ENCODE data around the gene COPG1.

Gene COPG1

GRCh38 chr3:129305592-129306091 is 56.2 kb downstream of the COPG1 start:
- no peaks in the 10 kb centered on the region; the same call in 1 of the 2 replicates for H3F3A ChIP-seq (ENCODE audit: insufficient read depth, low read length)
- no peaks in the 10 kb centered on the region for H3K27me3 ChIP-seq (ENCODE audit: insufficient read depth, low read length)
- no peak overlapping the region for H3K9ac ChIP-seq (ENCODE audit: low read length)
- peak overlapping the region; percentile 48 for H3K27ac ChIP-seq (ENCODE audit: low read depth, low read length, poor library complexity, severe bottlenecking)
- peaks cover 7% of the 10 kb centered on the region for H3K4me1 ChIP-seq (ENCODE audit: insufficient read depth, low read length, severe bottlenecking)
- H3K9me2 ChIP-seq (ENCODE audit: low read depth, low read length), result no peaks in the 10 kb centered on the region
- H4K20me1 ChIP-seq (ENCODE audit: insufficient read depth, low read length), result no peaks in the 10 kb centered on the region
- H2AFZ ChIP-seq (ENCODE audit: low read length), result no peak overlapping the region
- TF ChIP-seq, protein P1, sequence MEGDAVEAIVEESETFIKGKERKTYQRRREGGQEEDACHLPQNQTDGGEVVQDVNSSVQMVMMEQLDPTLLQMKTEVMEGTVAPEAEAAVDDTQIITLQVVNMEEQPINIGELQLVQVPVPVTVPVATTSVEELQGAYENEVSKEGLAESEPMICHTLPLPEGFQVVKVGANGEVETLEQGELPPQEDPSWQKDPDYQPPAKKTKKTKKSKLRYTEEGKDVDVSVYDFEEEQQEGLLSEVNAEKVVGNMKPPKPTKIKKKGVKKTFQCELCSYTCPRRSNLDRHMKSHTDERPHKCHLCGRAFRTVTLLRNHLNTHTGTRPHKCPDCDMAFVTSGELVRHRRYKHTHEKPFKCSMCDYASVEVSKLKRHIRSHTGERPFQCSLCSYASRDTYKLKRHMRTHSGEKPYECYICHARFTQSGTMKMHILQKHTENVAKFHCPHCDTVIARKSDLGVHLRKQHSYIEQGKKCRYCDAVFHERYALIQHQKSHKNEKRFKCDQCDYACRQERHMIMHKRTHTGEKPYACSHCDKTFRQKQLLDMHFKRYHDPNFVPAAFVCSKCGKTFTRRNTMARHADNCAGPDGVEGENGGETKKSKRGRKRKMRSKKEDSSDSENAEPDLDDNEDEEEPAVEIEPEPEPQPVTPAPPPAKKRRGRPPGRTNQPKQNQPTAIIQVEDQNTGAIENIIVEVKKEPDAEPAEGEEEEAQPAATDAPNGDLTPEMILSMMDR (IDR thresholded peaks at IDR 0.05; ENCODE audit: low read length), result no peak
- no peak for TF ChIP-seq EZH2 (IDR thresholded peaks at IDR 0.05; ENCODE audit: borderline replicate concordance, low read length)
- no peak overlapping the region for H3K4me2 ChIP-seq (ENCODE audit: low read length)
- H3K4me3 ChIP-seq (ENCODE audit: low read depth, low read length, poor library complexity, severe bottlenecking), result no peak overlapping the region
- no peaks in the 10 kb centered on the region for H3K9me3 ChIP-seq (ENCODE audit: low read length)
- no peaks in the 10 kb centered on the region for H3K79me2 ChIP-seq (ENCODE audit: insufficient read depth, low read length)
- H3K36me3 ChIP-seq (ENCODE audit: insufficient read depth, low read length), result peaks cover 61% of the 10 kb centered on the region

GRCh38 chr3:129308636-129309035 is 59.2 kb downstream of the COPG1 start:
- no peaks in the 10 kb centered on the region for H3K9me3 ChIP-seq (ENCODE audit: low read length)
- H3F3A ChIP-seq (ENCODE audit: insufficient read depth, low read length), result 0 out of 2 replicates have a peak, but pooled peaks cover 7% of the 10 kb centered on the region
- peaks cover 7% of the 10 kb centered on the region for H3K4me1 ChIP-seq (ENCODE audit: insufficient read depth, low read length, severe bottlenecking)
- H3K79me2 ChIP-seq (ENCODE audit: insufficient read depth, low read length), result no peaks in the 10 kb centered on the region
- H3K9me2 ChIP-seq (ENCODE audit: low read depth, low read length), result no peaks in the 10 kb centered on the region
- no peak overlapping the region for H3K9ac ChIP-seq (ENCODE audit: low read length)
- no peaks in the 10 kb centered on the region for H4K20me1 ChIP-seq (ENCODE audit: insufficient read depth, low read length)
- no peak overlapping the region for H3K4me3 ChIP-seq (ENCODE audit: low read depth, low read length, poor library complexity, severe bottlenecking)
- no peak overlapping the region for H3K27ac ChIP-seq (ENCODE audit: low read depth, low read length, poor library complexity, severe bottlenecking)
- H3K27me3 ChIP-seq (ENCODE audit: insufficient read depth, low read length), result no peaks in the 10 kb centered on the region
- H2AFZ ChIP-seq (ENCODE audit: low read length), result no peak overlapping the region
- no peak for TF ChIP-seq EZH2 (IDR thresholded peaks at IDR 0.05; ENCODE audit: borderline replicate concordance, low read length)
- H3K36me3 ChIP-seq (ENCODE audit: insufficient read depth, low read length), result peaks cover 36% of the 10 kb centered on the region
- no peak overlapping the region for H3K4me2 ChIP-seq (ENCODE audit: low read length)

DNA sequence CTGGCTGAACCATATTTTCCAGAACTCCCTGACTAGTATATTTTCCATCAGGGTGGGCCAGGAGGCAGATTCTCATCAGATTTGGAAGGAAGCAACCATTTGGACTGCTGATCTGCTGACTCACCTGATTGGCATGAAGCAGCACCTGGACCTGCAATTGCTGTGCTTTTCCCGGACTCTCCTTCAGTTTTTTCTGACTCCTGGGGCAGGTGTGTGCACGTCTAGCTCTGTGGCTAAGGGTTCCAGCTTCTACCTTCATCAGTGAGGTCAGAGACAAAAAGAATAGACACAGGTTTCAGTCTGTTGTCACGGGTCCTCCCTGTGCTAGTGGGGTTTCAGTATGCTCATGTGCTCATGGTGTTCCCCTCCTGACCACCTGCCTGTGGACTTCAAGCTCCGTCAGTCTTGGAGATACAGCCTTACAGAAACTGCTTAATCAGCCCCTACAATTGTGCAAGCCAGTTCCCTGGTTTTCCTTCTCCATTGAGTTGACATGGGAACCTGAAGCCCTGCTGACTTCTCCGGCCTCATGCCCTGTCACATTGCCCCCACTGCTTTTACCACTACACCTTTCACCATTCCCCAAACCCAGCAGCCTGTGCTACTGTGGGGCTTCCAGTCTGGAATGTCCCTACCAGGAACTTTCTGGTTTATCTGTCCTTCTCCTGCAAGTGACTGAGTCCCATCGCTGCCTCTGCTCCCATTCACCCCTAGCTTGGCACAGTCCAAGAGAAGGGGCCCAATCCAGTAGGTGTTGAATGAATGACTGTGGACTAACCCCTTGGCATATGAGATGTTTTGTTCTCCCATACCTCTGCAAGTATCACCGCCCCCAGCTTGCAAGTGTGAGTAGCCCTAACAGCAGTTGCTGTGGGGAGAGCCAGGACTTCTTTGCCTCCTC is 61.0 kb downstream of the COPG1 start:
- no peaks in the 10 kb centered on the region for H3K9me2 ChIP-seq (ENCODE audit: low read depth, low read length)
- H3K27me3 ChIP-seq (ENCODE audit: insufficient read depth, low read length), result no peaks in the 10 kb centered on the region
- H3K4me1 ChIP-seq (ENCODE audit: insufficient read depth, low read length, severe bottlenecking), result peaks cover 17% of the 10 kb centered on the region
- no peak overlapping the region for H3K4me3 ChIP-seq (ENCODE audit: low read depth, low read length, poor library complexity, severe bottlenecking)
- no peak for TF ChIP-seq EZH2 (IDR thresholded peaks at IDR 0.05; ENCODE audit: borderline replicate concordance, low read length)
- TF ChIP-seq, protein P1 (IDR thresholded peaks at IDR 0.05; ENCODE audit: low read length), result no peak
- no peaks in the 10 kb centered on the region for H4K20me1 ChIP-seq (ENCODE audit: insufficient read depth, low read length)
- H2AFZ ChIP-seq (ENCODE audit: low read length), result no peak overlapping the region
- H3K27ac ChIP-seq (ENCODE audit: low read depth, low read length, poor library complexity, severe bottlenecking), result peak overlapping the region; percentile 54
- no peaks in the 10 kb centered on the region for H3K9me3 ChIP-seq (ENCODE audit: low read length)
- no peak overlapping the region for H3K4me2 ChIP-seq (ENCODE audit: low read length)
- 0 out of 2 replicates have a peak, but pooled peaks cover 7% of the 10 kb centered on the region for H3F3A ChIP-seq (ENCODE audit: insufficient read depth, low read length)
- H3K9ac ChIP-seq (ENCODE audit: low read length), result no peak overlapping the region
- peaks cover 22% of the 10 kb centered on the region for H3K36me3 ChIP-seq (ENCODE audit: insufficient read depth, low read length)
- no peaks in the 10 kb centered on the region for H3K79me2 ChIP-seq (ENCODE audit: insufficient read depth, low read length)

Measured in OCI-LY1 (cell line).